IMR-90 (cell line): ENCODE measurements around the gene MYL2. TPM values are rescaled to one million over a fixed set of nuclear protein-coding genes. Genes with fewer than 3 reads are reported as not detected.

ENCODE experiments used
- ATAC-seq: fragments of 200-7000 bp; cut with Tn5 transposase; 2 replicates; pipeline ENCODE4 v1.9.1; 2020; ENCODE audit warnings: low read depth, mild to moderate bottlenecking, moderate library complexity
- BruUV-seq: library from RNA; stranded (reverse); fragments of 400-500 nt; replicated peaks from 2 replicates; lab custom pipeline; 2021; lab: Mats Ljungman, UMichigan
- CTCF ChIA-PET: fragments of 300-600 bp; formaldehyde crosslinking; extraction: SDS; loops from one replicate; lab custom pipeline; 2021; ENCODE audit warnings: antibody characterized with exemption; lab: Yijun Ruan, JAX
- POLR2A ChIA-PET: fragments of 300-600 bp; sonication (Branson Sonifier 250); formaldehyde crosslinking; loops from one replicate; lab custom pipeline; 2022; ENCODE audit warnings: antibody characterized with exemption; ENCODE audit not compliant: unreplicated experiment; lab: Charles Lee
- DNase-seq: peaks from one replicate; pipeline ENCODE4 v3.0.0; 2013
- H2AFZ ChIP-seq: replicated peaks from 2 replicates; pipeline ENCODE3; 2013; ENCODE audit warnings: low read length, mild to moderate bottlenecking; ENCODE audit not compliant: poor library complexity
- H2AK5ac ChIP-seq: 2 replicates; pipeline ENCODE4 v1.6.1; 2013; ENCODE audit warnings: low read depth, low read length, inconsistent platforms
- H2AK9ac ChIP-seq: replicated peaks from 2 replicates; pipeline ENCODE3; 2013; ENCODE audit warnings: mild to moderate bottlenecking, low read depth, low read length, moderate library complexity; ENCODE audit not compliant: poor library complexity
- H2BK120ac ChIP-seq: 2 replicates; pipeline ENCODE4 v1.6.1; 2013; ENCODE audit warnings: low read depth, low read length, inconsistent platforms
- H2BK15ac ChIP-seq: 3 replicates; pipeline ENCODE4 v1.6.1; 2013; ENCODE audit warnings: low read depth, low read length, inconsistent platforms
- H2BK20ac ChIP-seq: 2 replicates; pipeline ENCODE4 v1.6.1; 2013; ENCODE audit warnings: low read depth, mild to moderate bottlenecking, inconsistent platforms, low read length, moderate library complexity
- H2BK5ac ChIP-seq: 2 replicates; pipeline ENCODE4 v1.6.1; 2013; ENCODE audit warnings: mild to moderate bottlenecking, low read depth, low read length, inconsistent platforms; ENCODE audit not compliant: poor library complexity, severe bottlenecking
- H3K14ac ChIP-seq: replicated peaks from 2 replicates; pipeline ENCODE4 v1.6.1; 2013; ENCODE audit warnings: low read depth, low read length, inconsistent platforms
- H3K18ac ChIP-seq: 2 replicates; pipeline ENCODE4 v1.6.1; 2013; ENCODE audit warnings: low read depth, low read length, control low read depth
- H3K23ac ChIP-seq: 2 replicates; pipeline ENCODE4 v1.6.1; 2013; ENCODE audit warnings: low read depth, low read length, inconsistent platforms
- H3K27ac ChIP-seq: 2 replicates; pipeline ENCODE4 v1.5.1; 2013; ENCODE audit warnings: mild to moderate bottlenecking, control low read depth, low read length; ENCODE audit not compliant: insufficient read depth
- H3K27me3 ChIP-seq: 2 replicates; pipeline ENCODE4 v1.6.1; 2013; ENCODE audit warnings: low read length; ENCODE audit not compliant: control insufficient read depth, insufficient read depth
- H3K36me3 ChIP-seq: 2 replicates; pipeline ENCODE4 v1.6.1; 2013; ENCODE audit warnings: low read length, mixed read lengths; ENCODE audit not compliant: control insufficient read depth, insufficient read depth
- H3K4ac ChIP-seq: 2 replicates; pipeline ENCODE4 v1.6.1; 2013; ENCODE audit warnings: low read depth, low read length, inconsistent platforms
- H3K4me1 ChIP-seq: 2 replicates; pipeline ENCODE4 v1.6.1; 2013; ENCODE audit warnings: low read length, mixed read lengths; ENCODE audit not compliant: control insufficient read depth, insufficient read depth
- H3K4me2 ChIP-seq: 2 replicates; pipeline ENCODE4 v1.6.1; 2013; ENCODE audit warnings: low read depth, mild to moderate bottlenecking, control low read depth, low read length, moderate library complexity
- H3K4me3 ChIP-seq: 2 replicates; pipeline ENCODE4 v1.5.1; 2013; ENCODE audit warnings: low read depth, mild to moderate bottlenecking, control low read depth, low read length, moderate library complexity; ENCODE audit not compliant: insufficient read depth
- H3K56ac ChIP-seq: 2 replicates; pipeline ENCODE4 v1.6.1; 2013; ENCODE audit warnings: low read length, inconsistent platforms; ENCODE audit not compliant: insufficient read depth; ENCODE audit errors: extremely low read depth
- H3K79me1 ChIP-seq, 2 experiments: 2 replicates each; pipeline ENCODE4 v1.6.1; 2013; ENCODE audit warnings: low read length in 2 of 2, inconsistent platforms in 1 of 2, low read depth in 1 of 2
- H3K9ac ChIP-seq: 2 replicates; pipeline ENCODE4 v1.6.1; 2013; ENCODE audit warnings: low read depth, low read length, control low read depth
- H3K9me1 ChIP-seq: 2 replicates; pipeline ENCODE4 v1.6.1; 2013; ENCODE audit warnings: low read length, inconsistent platforms; ENCODE audit not compliant: insufficient read depth
- H3K9me3 ChIP-seq: 2 replicates; pipeline ENCODE4 v1.6.1; 2013; ENCODE audit warnings: low read length; ENCODE audit not compliant: control insufficient read depth, insufficient read depth
- H4K20me1 ChIP-seq: 2 replicates; pipeline ENCODE4 v1.6.1; 2013; ENCODE audit warnings: low read length, inconsistent platforms; ENCODE audit not compliant: insufficient read depth
- H4K5ac ChIP-seq: 2 replicates; pipeline ENCODE4 v1.6.1; 2013; ENCODE audit warnings: mild to moderate bottlenecking, low read depth, low read length, control low read depth
- H4K8ac ChIP-seq, 2 experiments: 2 replicates each; pipeline ENCODE4 v1.6.1; 2013; ENCODE audit warnings: low read depth in 2 of 2, low read length in 2 of 2, control low read depth in 1 of 2, inconsistent platforms in 1 of 2
- H4K91ac ChIP-seq: 2 replicates; pipeline ENCODE4 v1.6.1; 2013; ENCODE audit warnings: low read depth, low read length, inconsistent platforms; ENCODE audit not compliant: insufficient read depth
- FOS ChIP-seq: fragments of 150-350 bp; IDR thresholded peaks from 2 replicates; pipeline ENCODE4 v1.6.1; 2016; ENCODE audit warnings: low read depth, low read length
- MAFK ChIP-seq: IDR thresholded peaks from 2 replicates; pipeline ENCODE4 v1.6.1; 2012; ENCODE audit warnings: low read depth, low read length, improper control_type of control experiment
- RCOR1 ChIP-seq: IDR thresholded peaks from 2 replicates; pipeline ENCODE4 v1.6.1; 2012; ENCODE audit warnings: mild to moderate bottlenecking, low read length, improper control_type of control experiment; ENCODE audit not compliant: insufficient replicate concordance
- RFX5 ChIP-seq: IDR thresholded peaks from 2 replicates; pipeline ENCODE4 v1.8.0; 2012; ENCODE audit warnings: low read depth, mild to moderate bottlenecking, low read length, moderate library complexity
- SMC3 ChIP-seq: fragments of 150-350 bp; IDR thresholded peaks from 2 replicates; pipeline ENCODE4 v1.6.1; 2016; ENCODE audit warnings: low read depth, mild to moderate bottlenecking, antibody characterized with exemption, low read length, moderate library complexity
- WGBS, 2 experiments: methylation state at CpG; one replicate each; pipeline versions ENCODE4 v1.1.5 to v1.1.7; 2013; ENCODE audit warnings: missing lambda C conversion rate in 2 of 2; ENCODE audit not compliant: insufficient read length in 1 of 2; ENCODE audit errors: extremely low coverage in 2 of 2; 5-methylcytosine and 5-hydroxymethylcytosine counted together
- dilution Hi-C: fragments of 300-500 bp; cut with HindIII; formaldehyde crosslinking; loops from one replicate; pipeline ENCODE4 v1.14.3; 2018; ENCODE audit warnings: low sequenced_read_pairs; ENCODE audit not compliant: unreplicated experiment
- in situ Hi-C: fragments of 300-500 bp; cut with MboI; formaldehyde crosslinking; loops from 3 replicates; pipeline ENCODE4 v1.14.3; 2019; ENCODE audit warnings: low sequenced_read_pairs, inconsistent platforms, mixed read lengths
- intact Hi-C: fragments of 100-400 bp; cut with micrococcal nuclease; formaldehyde crosslinking; loops from 2 replicates; pipeline ENCODE4 v1.10.0; 2022
- polyA plus RNA-seq, 3 experiments: library from polyadenylated mRNA; depleted of rRNA; stranded (reverse); fragments of >200 nt; gene quantifications; 2 replicates each; pipeline ENCODE4 v1.2.3, GENCODE V29; 2012; ENCODE audit warnings: low replicate concordance in 1 of 3
- total RNA-seq: library from RNA; depleted of rRNA; stranded (reverse); fragments of >200 nt; gene quantifications from 2 replicates; pipeline ENCODE4 v1.2.3, GENCODE V29; 2012

Gene MYL2
- total and polyA plus RNA-seq, 2 of the 4 experiments (the other 2 are of a cell fraction), result not detected

GRCh38 chr12:110930348-110931314 is 10.3 kb upstream of the MYL2 start:
- Histone ChIP-seq H2BK5ac (peak overlapping the region; percentile 58), H3K79me1 (no peaks in the 10 kb centered on the region), H2BK120ac (no peak overlapping the region), H3K4me2 (no peak overlapping the region), H2BK20ac (no peak overlapping the region), H3K14ac (no peak overlapping the region), H4K20me1 (no peaks in the 10 kb centered on the region), H3K9me3 (no peaks in the 10 kb centered on the region), H3K4ac (no peak overlapping the region), H2AK9ac (no peak overlapping the region), H3K56ac (no peak overlapping the region), H3K4me1 (no peaks in the 10 kb centered on the region), H3K18ac (no peak overlapping the region), H4K5ac (no peak overlapping the region), H4K91ac (no peak overlapping the region), H3K4me3 (no peak overlapping the region), H3K27ac (no peak overlapping the region), H3K9me1 (0 out of 2 replicates have a peak, but pooled peaks cover 2% of the 10 kb centered on the region), H3K36me3 (no peaks in the 10 kb centered on the region), H2AFZ (no peak overlapping the region), H2BK15ac (no peak overlapping the region), H3K9ac (no peak overlapping the region), H3K27me3 (no peaks in the 10 kb centered on the region), H3K23ac (no peak overlapping the region), H4K8ac (no peak overlapping the region), H2AK5ac (no peak overlapping the region)
- dilution Hi-C loops, result no loop called here
- 80 to 100% methylated on average over 1 to 10 of the region's 21 CpGs for WGBS, 2 experiments
- CTCF ChIA-PET, result no interaction called here
- ATAC-seq, result no peak
- TF ChIP-seq FOS, result no peak
- TF ChIP-seq SMC3, result no peak
- no peak for TF ChIP-seq RFX5
- no peak for TF ChIP-seq RCOR1
- no peak for TF ChIP-seq MAFK
- POLR2A ChIA-PET, result no interaction called here
- DNase-seq, result no peak
- intact Hi-C loops, result no loop called here
- in situ Hi-C loops, result loop anchor here (10.0 kb wide), 1 partner anchor 384 kb away; no protein-coding TSS in a partner anchor
- no TSS peak for BruUV-seq
